HL-60 (cell line): ENCODE data around the gene SLC28A1.

Experiments
- DNase-seq, 2 experiments: peaks; one replicate each; pipeline ENCODE4 v3.0.0-alpha.2; 2010 to 2020; ENCODE audit warnings: low read depth in 1 of 2, low spot score in 1 of 2
- H3K27ac ChIP-seq: fragments of 250-450 bp; sonication (Bioruptor Pico); replicated peaks from 2 replicates; pipeline ENCODE4 v1.5.1; 2020; ENCODE audit warnings: mild to moderate bottlenecking, moderate library complexity
- H3K27me3 ChIP-seq: fragments of 250-450 bp; sonication (Bioruptor Pico); 2 replicates; pipeline ENCODE4 v1.5.1; 2021; ENCODE audit warnings: mild to moderate bottlenecking, moderate library complexity; ENCODE audit not compliant: insufficient read depth, poor library complexity, severe bottlenecking
- H3K4me3 ChIP-seq: replicated peaks from 2 replicates; pipeline ENCODE4 v1.5.1; 2011; ENCODE audit warnings: mild to moderate bottlenecking, control low read depth, low read length; ENCODE audit not compliant: insufficient read depth
- GABPA ChIP-seq: IDR thresholded peaks from 2 replicates; pipeline ENCODE4 v1.6.1; 2012; ENCODE audit warnings: low read depth
- POLR2AphosphoS5 ChIP-seq: IDR thresholded peaks from 2 replicates; pipeline ENCODE4 v1.6.1; 2012; ENCODE audit warnings: low read depth
- REST ChIP-seq: IDR thresholded peaks from 2 replicates; pipeline ENCODE4 v1.6.1; 2012; ENCODE audit warnings: low read depth; ENCODE audit not compliant: insufficient replicate concordance
- SPI1 ChIP-seq: IDR thresholded peaks from 2 replicates; pipeline ENCODE4 v1.6.1; 2012; ENCODE audit warnings: low read depth, mild to moderate bottlenecking, borderline replicate concordance
- TF ChIP-seq, protein P1 (sequence below): IDR thresholded peaks from one replicate; pipeline ENCODE4 v1.5.1; 2011; ENCODE audit warnings: low read length, control low read depth, inconsistent platforms; ENCODE audit not compliant: insufficient read depth

The SLC28A1 gene

DNA sequence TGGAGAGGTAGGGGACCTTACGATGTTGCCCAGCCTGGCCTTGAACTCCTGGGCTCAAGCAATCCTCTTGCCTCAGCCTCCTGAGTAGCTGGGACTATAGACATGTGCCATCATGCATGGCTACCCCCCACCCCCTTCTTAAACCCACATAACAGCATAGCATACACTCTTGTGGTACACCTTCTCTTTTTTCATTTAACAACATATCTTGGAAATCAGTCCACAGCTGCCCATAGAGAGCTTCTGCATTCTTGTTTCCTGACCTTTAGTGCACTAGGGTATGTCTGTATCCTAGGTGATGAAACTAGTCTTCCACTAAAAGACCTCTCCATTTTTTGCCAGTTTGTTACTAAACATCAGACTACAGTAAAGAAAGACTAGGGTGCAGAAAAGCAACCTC lies 33.0 kb downstream of the SLC28A1 start:
- H3K27ac ChIP-seq, result no peak overlapping the region
- no peak for DNase-seq
- H3K27me3 ChIP-seq, result no peaks in the 10 kb centered on the region
- no peak for TF ChIP-seq SPI1
- TF ChIP-seq, protein P1, sequence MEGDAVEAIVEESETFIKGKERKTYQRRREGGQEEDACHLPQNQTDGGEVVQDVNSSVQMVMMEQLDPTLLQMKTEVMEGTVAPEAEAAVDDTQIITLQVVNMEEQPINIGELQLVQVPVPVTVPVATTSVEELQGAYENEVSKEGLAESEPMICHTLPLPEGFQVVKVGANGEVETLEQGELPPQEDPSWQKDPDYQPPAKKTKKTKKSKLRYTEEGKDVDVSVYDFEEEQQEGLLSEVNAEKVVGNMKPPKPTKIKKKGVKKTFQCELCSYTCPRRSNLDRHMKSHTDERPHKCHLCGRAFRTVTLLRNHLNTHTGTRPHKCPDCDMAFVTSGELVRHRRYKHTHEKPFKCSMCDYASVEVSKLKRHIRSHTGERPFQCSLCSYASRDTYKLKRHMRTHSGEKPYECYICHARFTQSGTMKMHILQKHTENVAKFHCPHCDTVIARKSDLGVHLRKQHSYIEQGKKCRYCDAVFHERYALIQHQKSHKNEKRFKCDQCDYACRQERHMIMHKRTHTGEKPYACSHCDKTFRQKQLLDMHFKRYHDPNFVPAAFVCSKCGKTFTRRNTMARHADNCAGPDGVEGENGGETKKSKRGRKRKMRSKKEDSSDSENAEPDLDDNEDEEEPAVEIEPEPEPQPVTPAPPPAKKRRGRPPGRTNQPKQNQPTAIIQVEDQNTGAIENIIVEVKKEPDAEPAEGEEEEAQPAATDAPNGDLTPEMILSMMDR, result no peak
- TF ChIP-seq REST, result no peak
- no peak for TF ChIP-seq GABPA
- TF ChIP-seq POLR2AphosphoS5, result no peak
- H3K4me3 ChIP-seq, result no peak overlapping the region

- no peak for DNase-seq
- Histone ChIP-seq H3K4me3 (no peak overlapping the region), H3K27ac (no peak overlapping the region), H3K27me3 (no peaks in the 10 kb centered on the region)
- TF ChIP-seq REST, result no peak
Observed at GRCh38 chr15:84919106-84919667, 34.7 kb downstream of the SLC28A1 start.

GRCh38 chr15:84921121-84921520 lies 36.7 kb downstream of the SLC28A1 start:
- no peak for DNase-seq
- H3K27me3 ChIP-seq, result no peaks in the 10 kb centered on the region
- H3K27ac ChIP-seq, result no peak overlapping the region
- no peak overlapping the region for H3K4me3 ChIP-seq
- TF ChIP-seq GABPA (no peak), REST (no peak), SPI1 (no peak)

- H3K4me3 ChIP-seq, result no peak overlapping the region
- TF ChIP-seq, protein P1, result no peak
- TF ChIP-seq REST (no peak), SPI1 (no peak), POLR2AphosphoS5 (no peak), GABPA (no peak)
- no peak for DNase-seq
- no peaks in the 10 kb centered on the region for H3K27me3 ChIP-seq
- no peak overlapping the region for H3K27ac ChIP-seq
Observed at GRCh38 chr15:84922530-84922929, 38.1 kb downstream of the SLC28A1 start.
